Neutrophil (primary cell): ENCODE results near the gene MTO1.

ENCODE experiments used
- H3K27ac ChIP-seq: fragments of 200-600 bp; sonication (generic); 2 replicates; pipeline ENCODE4 v1.5.1; 2016; ENCODE audit warnings: mild to moderate bottlenecking, moderate library complexity
- H3K27me3 ChIP-seq: fragments of 200-600 bp; sonication (generic); 2 replicates; pipeline ENCODE4 v1.6.0; 2016; ENCODE audit warnings: mild to moderate bottlenecking
- H3K36me3 ChIP-seq: fragments of 200-600 bp; sonication (generic); 2 replicates; pipeline ENCODE4 v1.5.1; 2017
- H3K4me1 ChIP-seq, 2 experiments: fragments of 200-600 bp in 1 of 2; sonication (generic) in 1 of 2; 1 replicate in 1 of 2; 2 replicates in 1 of 2; pipeline versions ENCODE4 v1.5.1 to v1.6.1; 2013 to 2016; ENCODE audit warnings: low read depth in 1 of 2, low read length in 1 of 2, mild to moderate bottlenecking in 1 of 2, moderate library complexity in 1 of 2; ENCODE audit not compliant: control insufficient read depth in 1 of 2, insufficient read depth in 1 of 2
- H3K4me3 ChIP-seq, 2 experiments: fragments of 200-600 bp in 1 of 2; sonication (generic) in 1 of 2; 1 replicate in 1 of 2; 2 replicates in 1 of 2; pipeline ENCODE4 v1.5.1; 2013 to 2016; ENCODE audit warnings: low read depth in 1 of 2, low read length in 1 of 2, mild to moderate bottlenecking in 1 of 2, moderate library complexity in 1 of 2
- H3K9me3 ChIP-seq: fragments of 200-600 bp; sonication (generic); 2 replicates; pipeline ENCODE4 v1.5.1; 2016
- CTCF ChIP-seq: fragments of 200-600 bp; sonication (generic); IDR thresholded peaks from 2 replicates; pipeline ENCODE4 v1.5.1; 2016; ENCODE audit warnings: antibody characterized with exemption

The MTO1 gene

GRCh38 chr6:73471686-73472290 lies 10.3 kb downstream of the MTO1 start:
- H3K36me3 ChIP-seq: peaks cover 61% of the 10 kb centered on the region
- H3K4me1 ChIP-seq: no peaks in the 10 kb centered on the region
- H3K9me3 ChIP-seq: no peaks in the 10 kb centered on the region
- TF ChIP-seq CTCF: no peak
- no peaks in the 10 kb centered on the region for H3K27me3 ChIP-seq
- H3K4me3 ChIP-seq: no peak overlapping the region
- H3K27ac ChIP-seq: no peak overlapping the region

DNA sequence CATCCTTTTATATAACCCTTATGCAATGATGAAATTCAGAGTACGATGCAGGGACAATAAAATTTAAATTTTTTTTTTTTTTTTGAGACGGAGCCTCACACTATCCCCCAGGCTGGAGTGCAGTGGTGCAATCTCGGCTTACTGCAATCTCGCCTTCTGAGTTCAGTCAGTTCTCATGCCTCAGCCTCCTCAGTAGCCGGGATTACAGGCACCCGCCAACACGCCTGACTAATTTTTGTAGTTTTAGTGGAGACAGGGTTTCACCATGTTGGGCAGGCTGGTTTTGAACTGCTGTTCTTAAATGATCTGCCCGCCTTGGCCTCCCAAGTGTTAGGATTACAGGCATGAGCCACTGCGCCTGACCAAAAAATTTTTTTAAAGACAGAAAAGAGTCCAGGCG lies 15.2 kb downstream of the MTO1 start:
- H3K27ac ChIP-seq: no peak overlapping the region
- H3K27me3 ChIP-seq: no peaks in the 10 kb centered on the region
- no peaks in the 10 kb centered on the region for H3K9me3 ChIP-seq
- no peak overlapping the region for H3K4me3 ChIP-seq
- H3K36me3 ChIP-seq: peaks cover 57% of the 10 kb centered on the region
- no peak for TF ChIP-seq CTCF
- no peaks in the 10 kb centered on the region for H3K4me1 ChIP-seq

DNA sequence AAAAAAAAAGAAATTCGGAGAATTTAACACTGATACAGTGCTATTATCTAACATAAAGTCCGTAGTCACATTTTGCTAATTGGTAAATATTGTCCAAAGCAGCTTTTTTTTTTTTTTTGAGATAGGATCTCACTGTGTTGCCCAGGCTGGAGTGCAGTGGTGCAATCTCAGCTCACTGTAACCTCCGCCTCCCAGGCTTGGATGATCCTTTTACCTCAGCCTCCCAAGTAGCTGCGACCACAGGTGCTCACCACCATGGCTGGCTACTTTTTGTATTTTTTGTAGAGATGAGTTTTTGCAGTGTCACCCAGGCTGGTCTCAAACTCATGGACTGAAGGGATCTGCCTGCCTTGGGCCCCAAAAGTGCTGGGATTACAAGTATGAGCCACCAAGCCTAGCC lies 15.9 kb downstream of the MTO1 start:
- Histone ChIP-seq H3K36me3 (peaks cover 57% of the 10 kb centered on the region), H3K9me3 (no peaks in the 10 kb centered on the region), H3K4me1 (no peaks in the 10 kb centered on the region), H3K27ac (no peak overlapping the region), H3K4me3 (no peak overlapping the region), H3K27me3 (no peaks in the 10 kb centered on the region)
- no peak for TF ChIP-seq CTCF

- no peaks in the 10 kb centered on the region for H3K27me3 ChIP-seq
- no peak overlapping the region for H3K27ac ChIP-seq
- H3K36me3 ChIP-seq: peaks cover 77% of the 10 kb centered on the region
- no peak overlapping the region for H3K4me3 ChIP-seq
- no peaks in the 10 kb centered on the region for H3K4me1 ChIP-seq
- TF ChIP-seq CTCF: no peak
- no peaks in the 10 kb centered on the region for H3K9me3 ChIP-seq
Measured at GRCh38 chr6:73481969-73482368, 20.4 kb downstream of the MTO1 start.

GRCh38 chr6:73484438-73484837 lies 22.9 kb downstream of the MTO1 start:
- TF ChIP-seq CTCF: no peak
- Histone ChIP-seq H3K27me3 (no peaks in the 10 kb centered on the region), H3K36me3 (peaks cover 87% of the 10 kb centered on the region), H3K9me3 (no peaks in the 10 kb centered on the region), H3K4me1 (no peaks in the 10 kb centered on the region), H3K27ac (no peak overlapping the region), H3K4me3 (no peak overlapping the region)

DNA sequence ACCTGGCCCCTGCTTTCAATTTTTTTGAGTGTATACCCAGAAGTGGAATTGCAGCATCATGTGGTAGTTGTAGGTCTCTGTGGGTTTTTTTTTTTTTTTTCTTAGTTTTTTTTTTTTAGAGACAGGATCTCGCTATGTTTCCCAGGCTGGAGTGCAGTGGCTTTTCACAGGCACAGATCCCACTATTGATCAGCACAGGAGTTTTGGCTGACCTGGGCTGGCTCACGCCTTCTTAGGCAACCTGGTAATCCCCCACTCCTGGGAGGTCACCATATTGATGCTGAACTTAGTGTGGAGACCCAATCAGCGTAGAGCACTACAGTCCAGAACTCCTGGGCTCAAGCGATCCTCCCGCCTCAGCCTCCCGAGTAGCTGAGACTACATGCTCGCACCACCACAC lies 25.9 kb downstream of the MTO1 start:
- TF ChIP-seq CTCF: no peak
- no peaks in the 10 kb centered on the region for H3K27me3 ChIP-seq
- peaks cover 69% of the 10 kb centered on the region for H3K36me3 ChIP-seq
- no peaks in the 10 kb centered on the region for H3K9me3 ChIP-seq
- H3K4me1 ChIP-seq: no peaks in the 10 kb centered on the region
- H3K4me3 ChIP-seq: no peak overlapping the region
- H3K27ac ChIP-seq: no peak overlapping the region
